IPS DF 6.9 (cell line): ENCODE data around the gene MRPL10.

Experiments
- DNase-seq: peaks from one replicate; pipeline ENCODE4 v3.0.0-alpha.2; 2013; ENCODE audit warnings: low read depth, low spot score
- H3K27ac ChIP-seq: one replicate; pipeline ENCODE4 v1.5.1; 2013; ENCODE audit warnings: low read length, control low read depth
- H3K27me3 ChIP-seq: 2 replicates; pipeline ENCODE4 v1.6.1; 2013; ENCODE audit warnings: mild to moderate bottlenecking, low read length; ENCODE audit not compliant: control insufficient read depth, insufficient read depth
- H3K36me3 ChIP-seq: 2 replicates; pipeline ENCODE4 v1.6.1; 2013; ENCODE audit warnings: low read length; ENCODE audit not compliant: control insufficient read depth, insufficient read depth
- H3K4me1 ChIP-seq: 2 replicates; pipeline ENCODE4 v1.6.1; 2013; ENCODE audit warnings: low read length; ENCODE audit not compliant: control insufficient read depth, insufficient read depth
- H3K4me3 ChIP-seq: 2 replicates; pipeline ENCODE4 v1.5.1; 2013; ENCODE audit warnings: mild to moderate bottlenecking, low read length
- H3K9me3 ChIP-seq: 2 replicates; pipeline ENCODE4 v1.6.1; 2013; ENCODE audit warnings: low read length, inconsistent platforms; ENCODE audit not compliant: control insufficient read depth, insufficient read depth
- WGBS: extraction: QIAGEN DNeasy Blood & Tissue Kit; methylation state at CpG from one replicate; pipeline ENCODE4 v1.1.7; 2013; ENCODE audit warnings: mixed read lengths, missing lambda C conversion rate; ENCODE audit not compliant: insufficient read length, insufficient coverage; 5-methylcytosine and 5-hydroxymethylcytosine counted together

MRPL10 gene

GRCh38 chr17:47806026-47806912 is 25.1 kb downstream of the MRPL10 start:
- Histone ChIP-seq H3K27me3 (no peaks in the 10 kb centered on the region), H3K4me3 (no peak overlapping the region), H3K9me3 (no peaks in the 10 kb centered on the region), H3K4me1 (no peaks in the 10 kb centered on the region), H3K36me3 (peaks cover 5% of the 10 kb centered on the region; the same call in 1 of the 2 replicates), H3K27ac (no peak overlapping the region)
- WGBS = no CpG with 5 or more reads among the region's 16 CpGs
- DNase-seq = no peak

DNA sequence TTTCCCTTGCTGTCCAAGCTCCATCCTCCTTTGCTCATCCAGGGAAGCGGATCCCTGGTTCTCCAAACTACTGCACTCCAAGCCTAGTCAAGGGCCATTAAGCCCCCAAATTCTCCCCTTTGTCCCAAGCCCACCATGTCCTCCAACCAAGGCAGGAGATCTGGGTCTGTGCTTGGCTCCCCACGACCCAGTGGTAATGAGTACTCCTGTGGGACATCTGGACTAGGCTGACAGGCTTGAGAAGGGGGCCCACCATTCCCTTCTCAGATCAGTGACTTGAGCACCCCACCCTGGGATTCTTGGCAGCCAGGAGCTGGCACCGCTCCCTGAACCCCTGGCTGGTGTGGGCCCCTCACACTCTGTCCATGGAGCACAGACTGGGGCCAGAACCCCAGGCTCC is 26.9 kb downstream of the MRPL10 start:
- whole genome bisulfite sequencing = no CpG with 5 or more reads among the region's 3 CpGs
- Histone ChIP-seq H3K36me3 (peaks cover 5% of the 10 kb centered on the region; the same call in 1 of the 2 replicates), H3K27me3 (no peaks in the 10 kb centered on the region), H3K27ac (no peak overlapping the region), H3K4me3 (no peak overlapping the region), H3K9me3 (no peaks in the 10 kb centered on the region), H3K4me1 (no peaks in the 10 kb centered on the region)
- DNase-seq = no peak

DNA sequence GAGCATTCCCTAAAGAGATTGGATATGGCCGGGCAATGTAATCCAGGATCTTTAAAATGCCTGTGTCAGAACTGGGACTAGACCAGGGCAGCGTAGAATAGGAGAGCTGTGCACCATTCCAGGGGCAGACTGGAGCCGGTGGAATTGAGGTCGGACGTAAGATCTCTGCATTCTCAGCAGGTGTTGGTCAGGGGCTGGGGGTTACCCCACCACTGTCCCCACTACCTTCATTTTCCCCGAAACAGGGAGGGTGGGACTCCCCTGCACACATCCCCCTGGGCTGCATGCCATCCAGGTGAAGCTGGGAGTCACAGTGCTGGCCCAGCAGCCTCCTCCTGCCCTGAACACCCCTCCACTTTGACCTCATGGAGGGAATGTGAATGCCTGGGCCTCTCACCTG is 27.6 kb downstream of the MRPL10 start:
- WGBS = no CpG with 5 or more reads among the region's 6 CpGs
- no peak overlapping the region for H3K4me3 ChIP-seq
- no peaks in the 10 kb centered on the region for H3K9me3 ChIP-seq
- H3K27ac ChIP-seq = no peak overlapping the region
- peaks cover 5% of the 10 kb centered on the region; the same call in 1 of the 2 replicates for H3K36me3 ChIP-seq
- no peaks in the 10 kb centered on the region for H3K27me3 ChIP-seq
- H3K4me1 ChIP-seq = no peaks in the 10 kb centered on the region
- DNase-seq = no peak

DNA sequence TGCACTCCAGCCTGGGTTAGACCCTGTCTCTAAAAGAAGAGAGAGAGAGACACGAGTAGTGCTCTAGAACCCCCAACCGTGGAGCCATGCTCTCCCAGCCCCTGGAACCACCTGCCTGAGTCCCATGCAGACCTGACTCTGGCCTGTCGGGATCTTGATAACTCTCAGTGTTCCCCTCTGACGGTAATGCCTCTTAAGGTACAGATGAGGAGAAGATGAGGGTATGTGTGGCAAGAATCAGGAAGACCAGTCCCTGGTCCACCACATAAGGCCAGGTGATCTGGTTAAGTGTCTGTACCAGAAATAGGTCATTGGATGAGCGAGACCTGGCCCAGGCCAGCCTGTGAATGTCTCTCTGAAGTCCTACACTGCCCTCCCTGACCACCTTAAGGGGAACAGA is 28.1 kb downstream of the MRPL10 start:
- Histone ChIP-seq H3K27me3 (no peaks in the 10 kb centered on the region), H3K27ac (no peak overlapping the region), H3K9me3 (no peaks in the 10 kb centered on the region), H3K36me3 (0 out of 2 replicates have a peak, but pooled peaks cover 1% of the 10 kb centered on the region), H3K4me3 (no peak overlapping the region), H3K4me1 (no peaks in the 10 kb centered on the region)
- no peak for DNase-seq
- no CpG with 5 or more reads among the region's 5 CpGs for WGBS

- H3K36me3 ChIP-seq = no peaks in the 10 kb centered on the region
- WGBS = no CpG with 5 or more reads among the region's 9 CpGs
- no peaks in the 10 kb centered on the region for H3K9me3 ChIP-seq
- H3K4me1 ChIP-seq = no peaks in the 10 kb centered on the region
- DNase-seq = peak; percentile 9
- H3K27ac ChIP-seq = no peak overlapping the region
- H3K27me3 ChIP-seq = no peaks in the 10 kb centered on the region
- H3K4me3 ChIP-seq = no peak overlapping the region
These were observed 28.9 kb downstream of the MRPL10 start for GRCh38 chr17:47802341-47803022.

- no peaks in the 10 kb centered on the region for H3K27me3 ChIP-seq
- H3K4me1 ChIP-seq = no peaks in the 10 kb centered on the region
- no peak overlapping the region for H3K27ac ChIP-seq
- H3K9me3 ChIP-seq = no peaks in the 10 kb centered on the region
- H3K4me3 ChIP-seq = no peak overlapping the region
- H3K36me3 ChIP-seq = no peaks in the 10 kb centered on the region
- no peak for DNase-seq
- no CpG with 5 or more reads among the region's 6 CpGs for WGBS
These were observed 29.4 kb downstream of the MRPL10 start for GRCh38 chr17:47801906-47802305.

DNA sequence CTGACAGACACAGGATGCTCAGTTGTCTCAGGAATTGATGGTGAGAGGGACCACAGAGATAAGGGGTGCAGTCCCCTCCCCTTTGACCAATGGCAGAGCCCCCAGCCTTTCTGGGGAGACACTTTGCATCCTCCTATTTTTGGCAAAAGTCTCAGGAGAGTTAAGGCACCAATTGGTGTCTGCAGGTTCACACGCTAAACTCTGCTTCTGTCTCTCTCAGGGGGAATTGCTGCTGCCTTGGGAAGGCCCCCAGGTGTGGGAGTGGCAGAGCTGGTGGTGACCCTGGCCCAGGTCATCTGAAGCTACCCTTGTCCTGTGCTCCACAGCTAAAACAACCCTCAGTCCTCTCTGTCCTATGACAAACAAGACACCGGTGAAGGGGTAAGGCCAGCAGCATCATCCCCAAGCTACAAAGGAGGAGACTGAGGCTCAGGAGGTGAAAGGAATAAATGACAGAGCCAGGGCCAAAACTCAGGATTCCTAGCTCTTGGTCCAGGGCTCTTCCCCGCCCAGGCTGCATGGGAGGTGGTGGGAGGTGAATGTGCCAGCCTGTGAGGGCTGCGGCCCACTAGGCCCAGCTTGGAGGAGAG is 30.1 kb downstream of the MRPL10 start:
- DNase-seq = no peak
- no peak overlapping the region for H3K27ac ChIP-seq
- no peaks in the 10 kb centered on the region for H3K27me3 ChIP-seq
- no peaks in the 10 kb centered on the region for H3K36me3 ChIP-seq
- H3K4me1 ChIP-seq = no peaks in the 10 kb centered on the region
- WGBS = no CpG with 5 or more reads among the region's 4 CpGs
- no peaks in the 10 kb centered on the region for H3K9me3 ChIP-seq
- no peak overlapping the region for H3K4me3 ChIP-seq

GRCh38 chr17:47800686-47801085 is 30.7 kb downstream of the MRPL10 start:
- H3K27ac ChIP-seq = no peak overlapping the region
- H3K36me3 ChIP-seq = no peaks in the 10 kb centered on the region
- H3K4me1 ChIP-seq = no peaks in the 10 kb centered on the region
- no peak for DNase-seq
- H3K4me3 ChIP-seq = no peak overlapping the region
- H3K27me3 ChIP-seq = no peaks in the 10 kb centered on the region
- whole genome bisulfite sequencing = no CpG with 5 or more reads among the region's 12 CpGs
- H3K9me3 ChIP-seq = no peaks in the 10 kb centered on the region

GRCh38 chr17:47797797-47798196 is 33.5 kb downstream of the MRPL10 start:
- Histone ChIP-seq H3K27ac (no peak overlapping the region), H3K4me1 (no peaks in the 10 kb centered on the region), H3K9me3 (no peaks in the 10 kb centered on the region), H3K27me3 (no peaks in the 10 kb centered on the region), H3K4me3 (no peak overlapping the region), H3K36me3 (no peaks in the 10 kb centered on the region)
- DNase-seq = no peak
- WGBS = no CpG with 5 or more reads among the region's 2 CpGs

- no peaks in the 10 kb centered on the region for H3K36me3 ChIP-seq
- peaks cover 9% of the 10 kb centered on the region; the same call in 1 of the 2 replicates for H3K27me3 ChIP-seq
- no peaks in the 10 kb centered on the region for H3K9me3 ChIP-seq
- H3K27ac ChIP-seq = no peak overlapping the region
- no peak for DNase-seq
- no peaks in the 10 kb centered on the region for H3K4me1 ChIP-seq
- no CpG with 5 or more reads among the region's 6 CpGs for WGBS
- no peak overlapping the region for H3K4me3 ChIP-seq
These were observed 38.4 kb downstream of the MRPL10 start for GRCh38 chr17:47792979-47793378.
